Fibroblast of skin of scalp (primary cell): ENCODE results near the gene CBLB.
A peak's percentile ranks its signal among the peaks of the same experiment; 100 is the strongest.
"Not testable (repeated sequence)": the region's sequence is repeated elsewhere in the genome, so short reads cannot be mapped to it uniquely, and the experiment has no call there.

Source experiments
- DNase-seq: peaks from one replicate; pipeline ENCODE4 v3.0.0-alpha.2; 2013

The CBLB gene

DNA sequence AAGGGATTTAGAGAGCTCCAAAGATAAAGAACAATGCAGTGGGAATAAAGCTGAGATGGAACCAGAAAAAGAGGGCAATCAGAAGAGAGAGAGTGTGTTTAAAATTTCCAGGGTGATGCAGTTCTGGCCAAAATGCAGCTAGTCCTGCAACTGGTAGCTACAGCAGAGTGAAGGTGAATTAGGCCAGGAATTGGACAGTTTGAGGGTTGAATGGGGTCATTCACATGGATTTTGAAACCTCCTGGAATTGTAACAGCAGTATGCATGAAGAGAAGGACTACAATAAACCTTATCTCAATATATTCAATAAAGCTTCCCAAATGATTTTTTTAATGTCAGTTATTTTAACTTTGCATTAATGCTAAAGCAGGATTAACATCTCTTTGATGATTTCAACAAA, 85.2 kb downstream of the CBLB start:
- no peak for DNase-seq

- peak; percentile 71 for DNase-seq
Measured at GRCh38 chr3:105781871-105782270, 86.9 kb downstream of the CBLB start.

GRCh38 chr3:105780107-105780506, 88.7 kb downstream of the CBLB start:
- DNase-seq = peak; percentile 86

DNA sequence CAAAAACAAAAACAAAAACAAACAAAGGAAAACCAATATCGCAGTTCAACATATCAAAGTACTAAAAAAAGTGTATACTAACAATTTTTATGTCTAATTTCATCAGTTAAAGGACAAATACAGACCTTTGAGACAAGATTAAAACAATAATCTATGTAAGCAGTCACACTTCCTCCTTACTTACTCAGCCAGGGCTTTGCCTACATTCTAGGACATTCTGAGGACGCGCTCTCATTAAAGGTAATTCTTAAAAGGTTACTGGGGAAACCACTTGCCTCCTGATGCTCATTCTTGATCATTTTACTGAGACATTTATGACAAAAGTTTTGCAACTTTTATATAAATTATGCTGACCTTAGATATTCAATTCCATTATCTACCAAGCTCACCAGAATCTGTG, 93.4 kb downstream of the CBLB start:
- no peak for DNase-seq

DNA sequence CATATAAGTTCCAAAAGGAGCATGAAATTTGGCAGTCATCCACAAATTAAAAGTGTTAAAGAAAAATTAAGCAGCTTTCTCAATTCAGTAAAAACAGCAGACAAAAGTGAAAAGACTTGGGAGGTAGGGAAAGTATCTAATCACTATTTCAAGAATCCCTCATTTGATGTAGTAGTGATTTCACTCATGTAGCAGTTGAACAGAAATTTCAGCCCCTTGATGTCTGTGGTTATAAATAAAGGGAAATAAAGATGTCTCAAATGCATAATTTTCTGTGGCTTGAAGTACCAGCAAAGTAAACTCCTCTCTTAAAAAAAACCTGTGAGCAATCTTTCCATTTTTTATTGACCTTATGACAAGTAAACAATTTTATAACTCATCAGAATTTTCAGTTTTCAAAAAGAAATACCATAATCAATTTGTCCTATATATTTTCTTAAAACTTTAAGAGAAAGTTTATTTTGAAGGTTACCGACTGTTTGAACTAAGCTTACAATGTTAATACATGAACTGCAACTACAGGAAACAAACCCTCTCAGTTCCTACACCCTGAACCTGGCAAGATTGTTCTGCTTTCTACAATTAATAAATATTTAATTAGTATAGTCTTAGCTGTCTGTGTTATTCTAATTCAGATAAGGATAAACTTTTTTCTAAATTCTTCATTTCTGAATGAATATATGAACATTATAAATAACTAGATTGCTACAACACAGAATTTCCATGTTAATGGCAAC, 94.2 kb downstream of the CBLB start:
- DNase-seq = no peak

- DNase-seq = no peak
Measured at GRCh38 chr3:105773291-105773690, 95.5 kb downstream of the CBLB start.

- no peak for DNase-seq
Measured at GRCh38 chr3:105772635-105773034, 96.2 kb downstream of the CBLB start.

GRCh38 chr3:105771392-105771791, 97.4 kb downstream of the CBLB start:
- no peak for DNase-seq

DNA sequence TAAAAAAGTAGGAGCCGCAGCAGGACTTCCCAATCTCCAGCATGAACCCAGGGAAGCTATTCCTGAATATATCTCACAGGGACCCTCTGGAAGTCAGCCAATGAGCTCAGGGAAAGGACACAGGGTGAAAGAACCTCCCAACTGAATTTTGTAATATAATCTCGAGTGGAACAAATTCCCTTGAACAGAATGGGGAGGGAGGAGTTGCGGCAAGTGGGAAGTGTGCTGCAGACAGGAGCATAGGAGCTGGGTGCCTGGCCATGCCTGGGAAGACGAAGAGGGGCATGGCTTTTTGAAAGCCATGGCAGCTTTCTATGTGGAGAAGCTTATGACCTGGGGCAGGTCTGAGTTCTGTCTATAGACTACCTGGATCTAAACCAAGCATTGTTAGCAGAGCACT, 98.4 kb downstream of the CBLB start:
- no peak for DNase-seq

DNA sequence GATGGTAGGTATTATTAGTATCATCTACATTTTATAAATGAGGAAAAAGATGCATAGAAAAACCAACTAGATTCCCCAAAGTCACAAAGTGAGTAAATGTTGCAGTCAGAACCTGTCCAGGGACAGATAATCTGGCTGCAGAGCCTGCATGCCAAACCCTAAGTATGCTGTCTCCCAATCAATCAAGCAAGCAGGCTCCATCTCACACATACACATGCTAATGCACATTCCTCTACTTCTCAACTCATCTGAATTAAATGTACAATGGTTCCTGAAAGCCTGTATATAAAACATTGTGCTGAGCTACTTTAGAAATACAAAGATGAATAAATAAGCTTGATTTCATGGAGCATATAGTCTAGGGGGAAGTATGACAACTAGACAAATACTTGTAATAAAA, 101.0 kb downstream of the CBLB start:
- no peak for DNase-seq

GRCh38 chr3:105767216-105767615, 101.6 kb downstream of the CBLB start:
- no peak for DNase-seq

DNA sequence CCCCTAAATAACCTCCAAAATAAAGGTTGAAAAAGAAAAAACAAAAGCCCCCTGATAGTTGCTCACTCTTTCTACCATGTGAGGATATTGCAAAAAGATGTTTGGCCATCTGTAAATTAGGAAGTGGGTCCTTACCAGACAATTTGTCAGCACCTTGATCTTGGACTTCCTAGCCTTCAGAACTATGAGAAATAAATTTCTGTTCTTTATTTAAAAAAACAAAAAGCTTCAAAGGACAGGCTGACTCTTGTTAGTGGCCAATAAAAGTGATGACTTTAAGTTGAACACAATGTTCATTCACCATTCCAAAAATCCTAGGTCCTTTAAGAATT, 103.5 kb downstream of the CBLB start:
- no peak for DNase-seq

- DNase-seq = no peak
Measured at GRCh38 chr3:105764378-105765307, 104.2 kb downstream of the CBLB start.

DNA sequence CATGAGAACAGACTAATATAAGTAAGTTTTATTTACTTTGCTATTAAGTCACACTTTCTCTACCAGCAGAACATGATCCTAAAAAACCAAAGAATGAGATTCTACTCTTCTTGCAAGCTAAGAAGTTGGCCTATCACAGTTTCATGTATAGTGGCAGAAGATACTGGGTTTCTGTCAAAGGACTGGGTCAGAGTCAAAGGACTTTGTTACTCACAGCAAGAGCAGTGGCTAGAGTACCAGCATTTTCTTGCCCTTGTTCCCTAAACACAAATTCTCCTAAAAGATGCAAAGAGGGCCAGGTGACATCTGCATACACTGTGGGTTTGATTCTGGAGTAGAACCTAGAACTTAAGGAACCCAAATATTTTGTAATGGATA, 105.2 kb downstream of the CBLB start:
- DNase-seq = no peak

DNA sequence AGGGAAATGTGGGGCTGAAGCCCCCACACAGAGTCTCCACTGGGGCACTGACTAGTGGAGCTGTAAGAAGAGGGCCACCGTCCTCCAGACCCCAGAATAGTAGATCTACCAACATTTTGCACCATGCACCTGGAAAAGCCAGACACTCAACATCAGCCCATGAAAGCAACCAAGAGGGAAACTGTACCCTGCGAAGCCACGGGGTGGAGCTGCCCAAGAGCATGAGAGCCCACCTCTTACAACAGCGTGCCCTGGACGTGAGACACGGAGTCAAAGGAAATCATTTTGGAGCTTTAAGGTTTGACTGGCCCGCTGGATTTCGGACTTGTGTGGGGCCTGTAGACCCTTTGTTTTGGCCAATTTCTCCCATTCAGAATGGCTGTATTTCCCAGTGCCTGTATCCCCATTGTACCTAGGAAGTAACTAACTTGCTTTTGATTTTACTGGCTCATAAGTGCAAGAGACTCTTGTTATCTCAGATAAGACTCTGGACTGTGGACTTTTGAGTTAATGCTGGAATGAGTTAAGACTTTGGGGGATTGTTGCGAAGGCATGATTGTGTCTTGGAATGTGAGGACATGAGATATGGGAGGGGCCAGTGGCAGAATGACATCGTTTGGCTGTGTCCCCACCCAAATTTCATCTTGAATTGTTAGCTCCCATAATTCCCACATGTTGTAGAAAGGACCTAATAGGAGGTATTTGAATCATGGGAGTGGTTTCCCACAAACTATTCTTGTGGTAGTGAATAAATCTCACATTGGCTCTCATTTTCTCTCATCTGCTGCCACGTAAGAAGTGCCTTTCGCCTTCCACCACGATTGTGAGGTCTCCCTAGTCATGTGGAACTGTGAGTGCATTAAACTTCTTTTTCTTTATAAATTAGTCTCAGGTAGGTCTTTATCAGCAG, 105.8 kb downstream of the CBLB start:
- DNase-seq = no peak

GRCh38 chr3:105762214-105762613, 106.6 kb downstream of the CBLB start:
- not testable (repeated sequence) for DNase-seq

DNA sequence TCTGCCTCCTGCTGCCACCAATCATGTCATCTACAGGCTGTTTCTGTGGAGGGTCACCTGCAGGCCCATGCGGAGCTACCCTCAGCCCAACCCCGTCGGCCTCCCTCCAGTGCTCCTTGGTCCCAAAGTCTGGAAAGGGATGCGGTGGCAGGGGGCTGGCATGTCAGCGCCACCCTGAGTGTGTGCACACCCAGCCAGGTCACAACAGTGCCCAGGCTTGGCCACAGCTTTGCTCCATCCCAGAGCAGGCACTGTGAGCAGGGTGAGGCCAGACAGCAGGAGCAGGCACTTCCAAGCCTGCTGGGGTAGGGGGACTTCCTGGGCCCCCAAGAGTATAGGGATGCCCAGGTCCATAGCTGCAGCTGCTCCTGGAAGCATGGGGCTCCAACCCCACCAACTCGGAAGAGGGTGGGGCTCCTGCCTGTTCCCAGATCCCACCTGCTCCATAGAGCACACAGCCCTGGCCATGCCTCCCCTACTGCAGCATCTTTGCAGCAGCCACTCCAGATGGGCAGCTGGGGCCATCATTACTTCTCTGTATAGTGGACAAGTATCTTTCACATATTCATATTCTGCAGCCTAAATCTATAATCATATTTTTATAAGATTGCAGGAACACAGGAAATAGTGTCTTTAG, 109.3 kb downstream of the CBLB start:
- no peak for DNase-seq

DNA sequence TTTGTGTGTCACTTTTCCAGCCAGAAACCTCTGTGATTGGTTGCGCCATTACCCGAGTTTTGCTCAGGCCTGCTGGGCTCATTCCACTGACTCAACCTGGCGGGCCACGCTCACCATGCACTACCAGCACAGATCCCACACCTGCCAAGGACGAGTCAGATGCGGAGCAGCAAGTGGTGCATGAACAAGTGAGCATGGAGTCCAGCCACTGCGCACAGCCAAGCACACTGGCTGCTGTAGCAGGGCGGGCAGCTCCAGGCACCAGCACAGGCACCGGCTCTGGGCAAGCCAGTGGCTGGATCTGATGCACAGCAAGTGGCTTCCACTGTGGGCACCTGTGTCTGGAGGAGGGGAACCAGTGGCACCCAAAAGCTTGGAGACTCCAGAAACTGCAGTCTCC, 110.4 kb downstream of the CBLB start:
- DNase-seq = no peak

DNA sequence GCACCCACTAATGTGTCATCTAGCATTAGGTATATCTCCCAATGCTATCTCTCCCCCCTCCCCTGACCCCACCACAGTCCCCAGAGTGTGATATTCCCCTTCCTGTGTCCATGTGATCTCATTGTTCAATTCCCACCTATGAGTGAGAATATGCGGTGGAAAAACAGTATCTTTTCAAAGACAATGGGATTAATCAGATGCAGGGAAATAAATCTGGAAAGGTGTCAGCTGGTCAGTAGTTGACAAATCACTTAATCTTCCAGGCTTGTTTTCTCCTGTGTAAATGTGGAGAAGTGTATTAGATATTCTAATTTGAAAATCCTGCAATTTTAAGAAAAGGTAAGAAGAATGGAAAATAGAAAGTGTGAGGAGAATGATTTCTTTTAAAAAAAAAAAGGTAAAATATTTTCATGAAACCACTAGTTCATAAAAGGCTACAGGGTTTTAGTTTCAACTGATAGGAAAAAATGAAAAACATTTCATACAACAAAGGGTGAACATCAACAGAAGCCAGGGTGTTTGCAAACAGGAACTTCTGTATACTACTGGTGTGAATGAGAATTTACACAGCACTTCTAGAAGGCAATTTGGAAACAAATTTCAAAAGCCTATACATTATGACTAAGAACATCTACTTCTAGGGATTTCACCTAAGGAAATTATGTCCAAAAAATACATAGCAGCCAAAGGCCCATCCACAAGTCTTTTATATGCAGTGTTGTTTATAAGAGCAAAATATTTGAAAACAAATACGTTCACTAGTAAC, 113.5 kb downstream of the CBLB start:
- DNase-seq = no peak

GRCh38 chr3:105752791-105753415, 115.9 kb downstream of the CBLB start:
- DNase-seq = no peak

DNA sequence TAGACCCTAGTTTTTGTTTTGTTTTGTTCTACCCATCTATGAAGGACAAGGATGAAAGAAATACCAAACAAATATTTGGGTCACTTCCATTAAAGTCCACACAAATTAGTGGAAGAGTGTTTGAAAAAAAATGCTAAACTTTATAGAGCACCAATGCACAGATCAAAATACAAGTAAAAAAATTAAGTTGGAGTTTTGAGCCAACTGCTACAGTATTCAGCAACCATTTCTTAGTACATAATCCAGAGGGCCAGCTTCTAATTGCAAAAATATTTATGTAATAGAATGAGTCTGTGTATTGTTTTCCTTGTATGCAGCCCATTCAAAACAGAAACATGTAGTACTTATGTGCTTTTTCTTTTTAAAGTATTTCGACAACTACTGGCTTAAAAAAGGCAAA, 121.1 kb downstream of the CBLB start:
- DNase-seq = no peak
